Stimulated activated CD4-positive, alpha-beta T cell treated with anti-CD3 and anti-CD28 coated beads, Interleukin-15, amount 100 ng/mL, for 24 hours (primary cell): ENCODE results near the gene MED15.
A peak's percentile ranks its signal among the peaks of the same experiment; 100 is the strongest.
"Not testable (repeated sequence)": the region's sequence is repeated elsewhere in the genome, so short reads cannot be mapped to it uniquely, and the experiment has no call there.

Experiments used
- DNase-seq: peaks from one replicate; pipeline ENCODE4 v3.0.0-alpha.2; 2020

Gene MED15

GRCh38 chr22:20607157-20607907, 99.9 kb downstream of the MED15 start:
- DNase-seq: no peak

GRCh38 chr22:20610243-20610686, 102.9 kb downstream of the MED15 start:
- no peak for DNase-seq

GRCh38 chr22:20610757-20611156, 103.3 kb downstream of the MED15 start:
- no peak for DNase-seq

- no peak for DNase-seq
Measured at GRCh38 chr22:20611418-20611817, 104.0 kb downstream of the MED15 start.

GRCh38 chr22:20613301-20613700, 105.9 kb downstream of the MED15 start:
- DNase-seq: no peak

- no peak for DNase-seq
Measured at GRCh38 chr22:20615021-20615420, 107.6 kb downstream of the MED15 start.

GRCh38 chr22:20615533-20616450, 108.4 kb downstream of the MED15 start:
- no peak for DNase-seq

GRCh38 chr22:20616451-20617043, 109.1 kb downstream of the MED15 start:
- no peak for DNase-seq

GRCh38 chr22:20618488-20618887, 111.1 kb downstream of the MED15 start:
- no peak for DNase-seq

- DNase-seq: no peak
Measured at GRCh38 chr22:20619045-20619892, 111.9 kb downstream of the MED15 start.

- DNase-seq: not testable (repeated sequence)
Measured at GRCh38 chr22:20619893-20620194, 112.4 kb downstream of the MED15 start.

GRCh38 chr22:20621162-20621561, 113.8 kb downstream of the MED15 start:
- DNase-seq: no peak

GRCh38 chr22:20622650-20623339, 115.4 kb downstream of the MED15 start:
- DNase-seq: no peak

GRCh38 chr22:20624161-20624616, 116.8 kb downstream of the MED15 start:
- DNase-seq: peak; percentile 77

GRCh38 chr22:20625270-20625669, 117.9 kb downstream of the MED15 start:
- DNase-seq: no peak

- DNase-seq: no peak
Measured at GRCh38 chr22:20626811-20627210, 119.4 kb downstream of the MED15 start.

- no peak for DNase-seq
Measured at GRCh38 chr22:20627432-20627831, 120.0 kb downstream of the MED15 start.

- DNase-seq: no peak
Measured at GRCh38 chr22:20628081-20628939, 120.9 kb downstream of the MED15 start.

GRCh38 chr22:20629401-20629800, 122.0 kb downstream of the MED15 start:
- DNase-seq: no peak

GRCh38 chr22:20630873-20631617, 123.6 kb downstream of the MED15 start:
- no peak for DNase-seq
